Measurements from ENCODE around the gene TRIM64C. TPM values are rescaled to one million over a fixed set of nuclear protein-coding genes. Genes with fewer than 3 reads are reported as not detected.
"Not testable (repeated sequence)": the region's sequence is repeated elsewhere in the genome, so short reads cannot be mapped to it uniquely, and the experiment has no call there.

Gene TRIM64C, protein sequence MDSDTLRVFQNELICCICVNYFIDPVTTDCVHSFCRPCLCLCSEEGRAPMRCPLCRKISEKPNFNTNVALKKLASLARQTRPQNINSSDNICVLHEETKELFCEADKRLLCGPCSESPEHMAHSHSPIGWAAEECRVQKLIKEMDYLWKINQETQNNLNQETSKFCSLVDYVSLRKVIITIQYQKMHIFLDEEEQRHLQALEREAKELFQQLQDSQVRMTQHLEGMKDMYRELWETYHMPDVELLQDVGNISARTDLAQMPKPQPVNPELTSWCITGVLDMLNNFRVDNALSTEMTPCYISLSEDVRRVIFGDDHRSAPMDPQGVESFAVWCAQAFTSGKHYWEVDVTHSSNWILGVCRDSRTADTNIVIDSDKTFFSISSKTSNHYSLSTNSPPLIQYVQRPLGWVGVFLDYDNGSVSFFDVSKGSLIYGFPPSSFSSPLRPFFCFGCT
- total RNA-seq (2021), result not detected in 2 replicates
- long read RNA-seq, result 0 reads

DNA sequence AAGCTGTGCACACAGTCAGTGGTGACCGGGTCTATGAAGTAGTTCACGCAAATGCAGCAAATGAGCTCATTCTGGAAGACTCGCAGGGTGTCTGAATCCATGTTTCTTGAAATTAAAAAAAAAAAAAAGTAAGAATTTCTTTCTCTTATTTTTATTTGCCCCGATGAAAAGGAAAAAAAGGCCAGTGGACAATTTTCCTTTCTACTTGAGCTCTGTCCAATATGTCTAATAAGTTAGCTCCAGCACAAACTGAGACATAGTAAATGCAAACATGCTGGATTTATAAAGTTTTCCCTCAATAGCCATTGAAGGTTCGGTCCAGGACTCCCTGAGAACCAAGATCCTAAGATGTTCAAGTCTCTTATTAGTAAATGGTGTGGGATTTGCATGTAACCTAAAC lies at the start of gene TRIM64C:
Gene TRIM64C (minus strand): TSS at position 101 of the 400 bp plus-strand sequence. CDS start 0 bp downstream, at position 101.
- H2BK120ac ChIP-seq (ENCODE audit: low read depth, low read length, poor library complexity, severe bottlenecking); H4K20me1 ChIP-seq (ENCODE audit: control insufficient read depth, insufficient read depth, insufficient read length); H3K79me2 ChIP-seq (ENCODE audit: insufficient read depth, low read length); H2AFZ ChIP-seq (ENCODE audit: low read length); H3K27ac Mint-ChIP-seq; H3K4me1 Mint-ChIP-seq; H3T11ph ChIP-seq (ENCODE audit: low read length); H3K27ac ChIP-seq (ENCODE audit: insufficient read length, low read depth, low read length); H2BK5ac ChIP-seq (ENCODE audit: insufficient read length, low read length); H2BK15ac ChIP-seq (ENCODE audit: low read depth, low read length); H3K23ac ChIP-seq (ENCODE audit: insufficient read length, low read depth, low read length); H3K18ac ChIP-seq (ENCODE audit: insufficient read length, low read depth, low read length); H3K4me2 ChIP-seq (ENCODE audit: insufficient read depth, insufficient read length, low read length); H2AK5ac ChIP-seq (ENCODE audit: insufficient read length, low read length); H3K79me1 ChIP-seq (ENCODE audit: insufficient read depth, low read depth, low read length, poor library complexity, severe bottlenecking); H3K4me1 ChIP-seq (ENCODE audit: insufficient read depth, low read length); H3K4ac ChIP-seq (ENCODE audit: low read depth, low read length); H3K23me2 ChIP-seq (ENCODE audit: insufficient read length, low read depth, low read length, poor library complexity, severe bottlenecking); H3K4me3 Mint-ChIP-seq; H3K9ac ChIP-seq (ENCODE audit: extremely low read depth, insufficient read length, low read length); H2BK20ac ChIP-seq (ENCODE audit: low read depth, low read length, poor library complexity, severe bottlenecking); H3K27me3 ChIP-seq (ENCODE audit: insufficient read depth, low read length); H3K14ac ChIP-seq (ENCODE audit: insufficient read depth, low read length); H4K8ac ChIP-seq (replicated peaks; ENCODE audit: insufficient read length, low read depth, low read length); H3K27me3 Mint-ChIP-seq (ENCODE audit: low read depth); H4K5ac ChIP-seq (ENCODE audit: insufficient read length, low read depth, low read length); H2BK12ac ChIP-seq (ENCODE audit: insufficient read length, low read depth, low read length); DNase-seq; H4K91ac ChIP-seq (ENCODE audit: insufficient read length, low read depth, low read length); H3K56ac ChIP-seq (ENCODE audit: insufficient read length, low read depth, low read length): not testable (repeated sequence)
- H3K9me3 ChIP-seq (ENCODE audit: control insufficient read depth, low read depth, low read length), result peaks cover 28% of the 10 kb centered on the region
- H3K9me3 Mint-ChIP-seq, result peaks cover 79 to 87% of the 10 kb centered on the region in 2 experiments
- H3K36me3 Mint-ChIP-seq (ENCODE audit: insufficient read depth in 1 of 3, low read depth in 3 of 3), result peaks cover 0 to 17% (median 2%) of the 10 kb centered on the region in 3 experiments; a peak in 5 of 7 replicates
- WGBS (ENCODE audit: extremely low coverage, insufficient read length, low lambda C conversion rate), result no CpG with 5 or more reads among the region's 5 CpGs

DNA sequence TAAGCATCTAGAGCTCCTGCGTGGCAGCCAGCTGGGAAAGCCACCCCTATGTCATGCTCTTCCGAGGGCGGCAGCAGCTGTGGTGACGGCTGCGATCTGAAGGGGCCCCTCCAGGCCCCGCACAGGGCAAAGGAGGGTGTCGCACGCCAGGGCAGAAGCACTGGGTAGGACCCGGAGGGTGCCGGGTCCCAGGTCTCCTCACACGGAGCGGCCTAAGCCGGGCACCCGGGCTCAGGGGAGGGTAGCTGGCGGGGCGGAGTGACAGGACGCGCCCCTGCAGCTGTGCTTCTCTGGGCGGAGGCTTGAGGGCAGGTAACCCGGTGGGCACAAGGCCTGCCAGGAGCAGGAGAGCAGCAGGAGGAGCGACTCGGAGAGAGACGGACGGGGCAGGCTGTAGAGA lies 43.4 kb upstream of the TRIM64C start:
- not testable (repeated sequence) for H2BK15ac ChIP-seq (ENCODE audit: low read depth, low read length); H3K18ac ChIP-seq (ENCODE audit: insufficient read length, low read depth, low read length); DNase-seq; H2BK120ac ChIP-seq (ENCODE audit: low read depth, low read length, poor library complexity, severe bottlenecking); H3K9ac ChIP-seq (ENCODE audit: extremely low read depth, insufficient read length, low read length); H3K4me1 Mint-ChIP-seq; H3T11ph ChIP-seq (ENCODE audit: low read length); H2AK5ac ChIP-seq (ENCODE audit: insufficient read length, low read length); H3K27me3 Mint-ChIP-seq (ENCODE audit: low read depth); H3K79me2 ChIP-seq (ENCODE audit: insufficient read depth, low read length); H3K4me3 Mint-ChIP-seq; H3K27me3 ChIP-seq (ENCODE audit: insufficient read depth, low read length); H3K27ac Mint-ChIP-seq; H3K23me2 ChIP-seq (ENCODE audit: insufficient read length, low read depth, low read length, poor library complexity, severe bottlenecking); H2BK5ac ChIP-seq (ENCODE audit: insufficient read length, low read length); H3K27ac ChIP-seq (ENCODE audit: insufficient read length, low read depth, low read length); H3K4me2 ChIP-seq (ENCODE audit: insufficient read depth, insufficient read length, low read length); H3K14ac ChIP-seq (ENCODE audit: insufficient read depth, low read length); H3K4me1 ChIP-seq (ENCODE audit: insufficient read depth, low read length); H4K91ac ChIP-seq (ENCODE audit: insufficient read length, low read depth, low read length); H2BK12ac ChIP-seq (ENCODE audit: insufficient read length, low read depth, low read length); H3K36me3 Mint-ChIP-seq (ENCODE audit: insufficient read depth in 1 of 3, low read depth in 3 of 3); H3K79me1 ChIP-seq (ENCODE audit: insufficient read depth, low read depth, low read length, poor library complexity, severe bottlenecking); H4K20me1 ChIP-seq (ENCODE audit: control insufficient read depth, insufficient read depth, insufficient read length); H2AFZ ChIP-seq (ENCODE audit: low read length); H3K56ac ChIP-seq (ENCODE audit: insufficient read length, low read depth, low read length); H4K5ac ChIP-seq (ENCODE audit: insufficient read length, low read depth, low read length); H4K8ac ChIP-seq (replicated peaks; ENCODE audit: insufficient read length, low read depth, low read length); H3K23ac ChIP-seq (ENCODE audit: insufficient read length, low read depth, low read length); H2BK20ac ChIP-seq (ENCODE audit: low read depth, low read length, poor library complexity, severe bottlenecking); H3K4ac ChIP-seq (ENCODE audit: low read depth, low read length)
- peaks cover 57% of the 10 kb centered on the region for H3K9me3 ChIP-seq (ENCODE audit: control insufficient read depth, low read depth, low read length)
- H3K9me3 Mint-ChIP-seq, result peaks cover 75 to 76% of the 10 kb centered on the region in 2 experiments
- WGBS (ENCODE audit: extremely low coverage, insufficient read length, low lambda C conversion rate), result no CpG with 5 or more reads among the region's 24 CpGs

Data from H9 (cell line).